H9 (cell line): ENCODE data around the gene MOG. TPM values are rescaled to one million over a fixed set of nuclear protein-coding genes. Genes with fewer than 3 reads are reported as not detected.

Experiments
- DNase-seq: peaks from one replicate; pipeline ENCODE4 v3.0.0-alpha.2; 2017
- H2AFZ ChIP-seq: one replicate; pipeline ENCODE4 v1.6.1; 2013; ENCODE audit warnings: mild to moderate bottlenecking, low read length, control low read depth, moderate library complexity
- H2AK5ac ChIP-seq: 2 replicates; pipeline ENCODE4 v1.6.1; 2013; ENCODE audit warnings: low read length, control low read depth, mixed read lengths; ENCODE audit not compliant: insufficient read length
- H2BK120ac ChIP-seq: one replicate; pipeline ENCODE4 v1.6.1; 2013; ENCODE audit warnings: low read depth, mild to moderate bottlenecking, low read length, control low read depth, inconsistent platforms; ENCODE audit not compliant: poor library complexity, severe bottlenecking
- H2BK12ac ChIP-seq: 2 replicates; pipeline ENCODE4 v1.6.1; 2013; ENCODE audit warnings: low read length, control low read depth, mixed read lengths, low read depth; ENCODE audit not compliant: insufficient read length
- H2BK15ac ChIP-seq: 2 replicates; pipeline ENCODE4 v1.6.1; 2013; ENCODE audit warnings: low read depth, low read length, control low read depth
- H2BK20ac ChIP-seq: one replicate; pipeline ENCODE4 v1.6.1; 2013; ENCODE audit warnings: low read depth, mild to moderate bottlenecking, low read length, control low read depth, inconsistent platforms; ENCODE audit not compliant: poor library complexity, severe bottlenecking
- H2BK5ac ChIP-seq: 2 replicates; pipeline ENCODE4 v1.6.1; 2013; ENCODE audit warnings: low read length, control low read depth, mixed read lengths; ENCODE audit not compliant: insufficient read length
- H3K14ac ChIP-seq: 2 replicates; pipeline ENCODE4 v1.6.1; 2013; ENCODE audit warnings: low read length, control low read depth; ENCODE audit not compliant: insufficient read depth
- H3K18ac ChIP-seq: 2 replicates; pipeline ENCODE4 v1.6.1; 2013; ENCODE audit warnings: low read depth, mild to moderate bottlenecking, mixed read lengths, low read length, control low read depth; ENCODE audit not compliant: insufficient read length
- H3K23ac ChIP-seq: 2 replicates; pipeline ENCODE4 v1.6.1; 2013; ENCODE audit warnings: low read length, control low read depth, mixed read lengths, low read depth; ENCODE audit not compliant: insufficient read length
- H3K23me2 ChIP-seq: 2 replicates; pipeline ENCODE4 v1.6.1; 2013; ENCODE audit warnings: low read depth, mild to moderate bottlenecking, mixed read lengths, low read length, control low read depth; ENCODE audit not compliant: insufficient read length, poor library complexity, severe bottlenecking
- H3K27ac ChIP-seq: 2 replicates; pipeline ENCODE4 v1.5.1; 2013; ENCODE audit warnings: low read length, control low read depth, mixed read lengths, low read depth; ENCODE audit not compliant: insufficient read length
- H3K27me3 ChIP-seq: 2 replicates; pipeline ENCODE4 v1.6.1; 2013; ENCODE audit warnings: low read length, control low read depth, inconsistent platforms; ENCODE audit not compliant: insufficient read depth
- H3K4ac ChIP-seq: 2 replicates; pipeline ENCODE4 v1.6.1; 2013; ENCODE audit warnings: low read depth, mild to moderate bottlenecking, control low read depth, inconsistent platforms, low read length, moderate library complexity
- H3K4me1 ChIP-seq: 2 replicates; pipeline ENCODE4 v1.6.1; 2013; ENCODE audit warnings: low read length, control low read depth, inconsistent platforms; ENCODE audit not compliant: insufficient read depth
- H3K4me2 ChIP-seq: 2 replicates; pipeline ENCODE4 v1.6.1; 2013; ENCODE audit warnings: low read length, control low read depth, mixed read lengths; ENCODE audit not compliant: insufficient read length, insufficient read depth
- H3K56ac ChIP-seq: 2 replicates; pipeline ENCODE4 v1.6.1; 2013; ENCODE audit warnings: low read depth, mild to moderate bottlenecking, mixed read lengths, low read length, control low read depth; ENCODE audit not compliant: insufficient read length
- H3K79me1 ChIP-seq: 2 replicates; pipeline ENCODE4 v1.6.1; 2013; ENCODE audit warnings: low read depth, mild to moderate bottlenecking, moderate library complexity, low read length, control low read depth, inconsistent platforms; ENCODE audit not compliant: insufficient read depth, poor library complexity, severe bottlenecking
- H3K79me2 ChIP-seq: 2 replicates; pipeline ENCODE4 v1.6.1; 2013; ENCODE audit warnings: low read length, control low read depth, inconsistent platforms; ENCODE audit not compliant: insufficient read depth
- H3K9ac ChIP-seq: 2 replicates; pipeline ENCODE4 v1.6.1; 2013; ENCODE audit warnings: low read length, control low read depth, mixed read lengths; ENCODE audit not compliant: insufficient read length; ENCODE audit errors: extremely low read depth
- H3K9me3 ChIP-seq: one replicate; pipeline ENCODE4 v1.6.1; 2013; ENCODE audit warnings: low read depth, low read length, inconsistent platforms; ENCODE audit not compliant: control insufficient read depth
- H3T11ph ChIP-seq: one replicate; pipeline ENCODE4 v1.6.1; 2013; ENCODE audit warnings: mild to moderate bottlenecking, low read length, control low read depth, inconsistent platforms
- H4K20me1 ChIP-seq: one replicate; pipeline ENCODE4 v1.6.1; 2013; ENCODE audit not compliant: control insufficient read depth, insufficient read length, insufficient read depth
- H4K5ac ChIP-seq: 2 replicates; pipeline ENCODE4 v1.6.1; 2013; ENCODE audit warnings: low read depth, mild to moderate bottlenecking, mixed read lengths, low read length, control low read depth; ENCODE audit not compliant: insufficient read length
- H4K8ac ChIP-seq: replicated peaks from 2 replicates; pipeline ENCODE4 v1.6.1; 2013; ENCODE audit warnings: low read length, control low read depth, mixed read lengths, low read depth; ENCODE audit not compliant: insufficient read length
- H4K91ac ChIP-seq: 2 replicates; pipeline ENCODE4 v1.6.1; 2013; ENCODE audit warnings: low read depth, mild to moderate bottlenecking, moderate library complexity, mixed read lengths, low read length, control low read depth; ENCODE audit not compliant: insufficient read length
- H3K27ac Mint-ChIP-seq, 3 experiments: 2 replicates in 2 of 3; 3 replicates in 1 of 3; pipeline ENCODE4 v1.8.0; 2020 to 2021; ENCODE audit warnings: mixed read lengths in 3 of 3, mild to moderate bottlenecking in 1 of 3, moderate library complexity in 1 of 3
- H3K27me3 Mint-ChIP-seq: 2 replicates; pipeline ENCODE4 v1.8.0; 2021; ENCODE audit warnings: low read depth, mild to moderate bottlenecking, moderate library complexity, mixed read lengths
- H3K36me3 Mint-ChIP-seq, 3 experiments: 2 replicates in 2 of 3; 3 replicates in 1 of 3; pipeline ENCODE4 v1.8.0; 2020 to 2021; ENCODE audit warnings: low read depth in 3 of 3, mixed read lengths in 3 of 3; ENCODE audit not compliant: insufficient read depth in 1 of 3
- H3K4me1 Mint-ChIP-seq, 2 experiments: 2 replicates each; pipeline ENCODE4 v1.8.0; 2020; ENCODE audit warnings: mixed read lengths in 2 of 2
- H3K4me3 Mint-ChIP-seq, 2 experiments: 2 replicates in 1 of 2; 3 replicates in 1 of 2; pipeline ENCODE4 v1.8.0; 2020 to 2021; ENCODE audit warnings: mild to moderate bottlenecking in 2 of 2, mixed read lengths in 2 of 2, moderate library complexity in 1 of 2
- H3K9me3 Mint-ChIP-seq, 2 experiments: 2 replicates in 1 of 2; 3 replicates in 1 of 2; pipeline ENCODE4 v1.8.0; 2020; ENCODE audit warnings: mild to moderate bottlenecking in 2 of 2, mixed read lengths in 2 of 2, moderate library complexity in 1 of 2
- CTCF ChIP-seq: fragments of 200-600 bp; sonication (generic); conservative IDR thresholded peaks from 3 replicates; pipeline ENCODE4 v1.8.0; 2021; ENCODE audit warnings: antibody characterized with exemption, mild to moderate bottlenecking
- WGBS: extraction: QIAGEN DNeasy Blood & Tissue Kit; methylation state at CpG from one replicate; pipeline ENCODE4 v1.1.7; 2013; ENCODE audit warnings: missing lambda C conversion rate, low lambda C conversion rate, mixed read lengths; ENCODE audit not compliant: insufficient read length; ENCODE audit errors: extremely low coverage; 5-methylcytosine and 5-hydroxymethylcytosine counted together
- total RNA-seq: library from RNA; stranded (reverse); gene quantifications from 2 replicates; pipeline ENCODE4 v1.2.1, GENCODE V29; 2021

The MOG gene
- total RNA-seq, 1 experiment from 2014 or later: 0.55 TPM

- peak overlapping the region in 1 of 3 experiments; percentile 87; a peak in 3 of 7 replicates for H3K27ac Mint-ChIP-seq
- Histone ChIP-seq H3K14ac (no peak overlapping the region), H4K20me1 (no peaks in the 10 kb centered on the region), H3K18ac (no peak overlapping the region), H3K27ac (no peak overlapping the region), H3K56ac (no peak overlapping the region), H3K4me1 (peaks cover 17% of the 10 kb centered on the region; the same call in 1 of the 2 replicates), H3K4ac (no peak overlapping the region), H3K79me1 (no peaks in the 10 kb centered on the region), H3K4me2 (peak overlapping the region; percentile 90), H3K9me3 (no peaks in the 10 kb centered on the region), H3K9ac (peak overlapping the region; percentile 29), H3K23me2 (peaks cover 36% of the 10 kb centered on the region), H4K8ac (no peak overlapping the region), H2AK5ac (no peak overlapping the region), H2BK5ac (no peak overlapping the region), H3K79me2 (peaks cover 7% of the 10 kb centered on the region; the same call in 1 of the 2 replicates), H2BK12ac (no peak overlapping the region), H3K23ac (no peak overlapping the region), H2BK120ac (no peak overlapping the region), H2AFZ (no peak overlapping the region), H3K27me3 (no peaks in the 10 kb centered on the region), H2BK15ac (no peak overlapping the region), H4K91ac (no peak overlapping the region), H3T11ph (no peak overlapping the region), H2BK20ac (no peak overlapping the region), H4K5ac (no peak overlapping the region)
- peaks cover 84% of the 10 kb centered on the region in 2 experiments for H3K4me1 Mint-ChIP-seq
- no CpG with 5 or more reads among the region's 31 CpGs for WGBS
- H3K9me3 Mint-ChIP-seq: peaks cover 0 to 5% of the 10 kb centered on the region in 2 experiments; a peak in 2 of 5 replicates
- H3K36me3 Mint-ChIP-seq: peaks cover 20 to 59% (median 31%) of the 10 kb centered on the region in 3 experiments; a peak in 6 of 7 replicates
- no peak for DNase-seq
- H3K4me3 Mint-ChIP-seq: peak overlapping the region; percentile 88 to 92
- H3K27me3 Mint-ChIP-seq: no peaks in the 10 kb centered on the region; the same call in 1 of the 2 replicates
- no peak for TF ChIP-seq CTCF
Observed at GRCh38 chr6:29626948-29627754, 29.7 kb upstream of the MOG start.
